HG03066 (cell line): ENCODE results near the gene ANAPC10.
A peak's percentile ranks its signal among the peaks of the same experiment; 100 is the strongest.
"Not testable (repeated sequence)": the region's sequence is repeated elsewhere in the genome, so short reads cannot be mapped to it uniquely, and the experiment has no call there.

Source experiments
- ATAC-seq: cut with Tn5 transposase; IDR thresholded peaks from one replicate; pipeline ENCODE4 v1.9.1; 2021; ENCODE audit warnings: low read depth; ENCODE audit not compliant: unreplicated experiment

Gene ANAPC10

GRCh38 chr4:145012841-145013240, 85.2 kb downstream of the ANAPC10 start:
- no peak for ATAC-seq

DNA sequence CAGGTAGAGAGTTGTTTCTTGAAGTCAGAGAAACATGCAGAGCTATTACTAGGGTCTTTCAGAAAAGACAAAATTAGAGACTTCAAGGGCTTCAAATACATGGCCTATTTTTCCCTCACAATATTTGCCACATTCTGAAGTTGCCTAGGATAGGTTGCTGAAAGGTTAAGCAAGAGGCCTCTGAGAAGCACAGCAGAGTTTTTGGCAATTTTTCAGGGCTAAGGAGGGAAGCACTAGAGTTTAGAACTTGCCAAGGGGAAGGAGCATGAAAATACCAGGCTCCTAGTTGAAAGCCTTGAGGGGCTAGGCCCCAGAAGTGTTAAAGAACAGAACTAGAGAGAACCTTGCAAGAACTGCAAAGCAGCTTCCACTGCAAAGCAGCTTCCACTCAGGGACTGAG, 86.4 kb downstream of the ANAPC10 start:
- no peak for ATAC-seq

GRCh38 chr4:145010315-145010714, 87.7 kb downstream of the ANAPC10 start:
- ATAC-seq: not testable (repeated sequence)

- ATAC-seq: no peak
Measured at GRCh38 chr4:145003675-145004074, 94.3 kb downstream of the ANAPC10 start.

DNA sequence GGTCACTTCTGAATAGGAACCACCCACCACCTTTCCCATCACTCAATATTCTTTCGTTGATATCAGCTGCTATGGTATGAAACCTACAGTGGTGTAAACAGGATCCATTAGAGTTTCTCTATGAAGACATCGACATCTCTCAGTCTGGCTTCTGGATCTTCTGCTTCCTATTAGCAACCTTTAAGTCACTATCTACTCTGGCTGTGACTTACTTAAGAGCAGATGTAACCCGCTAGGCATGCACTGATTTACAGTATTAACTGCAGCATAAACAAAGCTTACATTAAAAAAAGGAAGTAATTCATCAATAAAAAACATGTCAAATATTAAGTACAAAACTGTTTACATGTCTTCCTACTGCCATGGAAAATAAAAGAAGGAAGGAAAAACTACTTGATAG, 96.4 kb downstream of the ANAPC10 start:
- no peak for ATAC-seq

DNA sequence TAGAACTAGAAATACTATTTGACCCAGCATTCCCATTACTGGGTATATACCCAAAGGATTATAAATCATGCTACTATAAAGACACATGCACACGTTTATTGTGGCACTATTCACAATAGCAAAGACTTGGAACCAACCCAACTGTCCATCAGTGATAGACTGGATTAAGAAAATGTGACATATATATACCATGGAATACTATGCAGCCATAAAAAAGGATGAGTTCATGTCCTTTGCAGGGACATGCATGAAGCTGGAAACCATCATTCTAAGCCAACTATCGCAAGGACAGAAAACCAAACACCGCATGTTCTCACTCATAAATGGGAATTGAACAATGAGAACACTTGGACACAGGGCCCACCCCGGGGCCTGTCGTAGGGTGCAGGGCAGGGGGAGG, 97.3 kb downstream of the ANAPC10 start:
- ATAC-seq: not testable (repeated sequence)

- no peak for ATAC-seq
Measured at GRCh38 chr4:144989306-144989705, 108.7 kb downstream of the ANAPC10 start.

- ATAC-seq: no peak
Measured at GRCh38 chr4:144985531-144985930, 112.5 kb downstream of the ANAPC10 start.

DNA sequence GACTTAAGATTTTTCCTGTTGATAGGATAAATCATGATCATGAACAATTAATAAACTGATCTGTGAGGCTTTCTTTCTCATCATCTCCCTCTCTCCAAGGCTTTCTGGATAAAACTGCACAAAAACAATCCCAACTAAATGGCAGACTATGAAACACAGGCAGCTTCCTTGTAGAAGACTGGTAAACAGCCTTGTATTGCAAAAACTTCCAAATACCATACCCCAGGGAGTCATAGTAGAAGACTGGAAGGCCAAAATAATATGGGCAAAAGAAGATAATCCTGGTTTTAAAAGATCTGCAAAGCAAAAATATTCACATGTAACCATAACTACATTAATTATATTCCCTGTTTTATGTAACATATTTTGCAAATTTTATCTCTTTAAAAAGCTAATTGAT, 113.0 kb downstream of the ANAPC10 start:
- no peak for ATAC-seq

DNA sequence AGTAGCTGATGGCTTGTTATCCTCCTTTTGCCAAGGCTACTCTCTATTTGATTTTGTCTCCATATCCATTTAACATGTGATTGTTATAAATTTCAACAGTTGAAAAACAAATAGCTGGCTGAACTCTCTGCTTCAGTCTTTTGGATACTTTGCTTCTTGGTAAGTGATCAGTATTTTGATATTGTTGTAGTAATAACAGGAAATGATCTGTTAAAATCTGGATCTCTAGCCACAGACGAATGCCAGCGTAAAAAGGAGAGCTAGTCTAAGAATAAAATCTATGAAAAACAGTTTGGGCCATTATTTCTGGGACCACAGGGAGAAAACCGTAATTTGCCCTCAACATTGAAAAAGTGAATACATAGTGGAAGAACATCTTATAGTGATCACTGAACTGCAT, 113.8 kb downstream of the ANAPC10 start:
- ATAC-seq: no peak

DNA sequence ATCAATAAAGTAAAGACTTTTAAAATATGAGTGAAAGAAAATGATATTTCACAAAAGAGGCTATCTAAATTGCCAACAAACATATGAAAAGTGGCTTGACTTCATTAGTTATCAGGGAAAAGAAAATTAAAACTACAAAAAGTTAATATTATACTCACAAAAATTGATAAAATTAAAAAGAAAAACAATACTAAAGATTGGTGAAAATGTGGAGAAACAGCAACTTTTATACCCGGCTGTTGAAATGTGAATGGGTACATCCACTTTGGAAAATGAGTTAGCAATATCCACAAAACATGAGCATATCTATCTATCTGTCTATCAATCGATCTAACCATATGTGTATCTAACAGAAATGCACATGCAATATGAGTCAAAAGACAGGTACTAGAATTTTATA, 122.3 kb downstream of the ANAPC10 start:
- ATAC-seq: no peak

DNA sequence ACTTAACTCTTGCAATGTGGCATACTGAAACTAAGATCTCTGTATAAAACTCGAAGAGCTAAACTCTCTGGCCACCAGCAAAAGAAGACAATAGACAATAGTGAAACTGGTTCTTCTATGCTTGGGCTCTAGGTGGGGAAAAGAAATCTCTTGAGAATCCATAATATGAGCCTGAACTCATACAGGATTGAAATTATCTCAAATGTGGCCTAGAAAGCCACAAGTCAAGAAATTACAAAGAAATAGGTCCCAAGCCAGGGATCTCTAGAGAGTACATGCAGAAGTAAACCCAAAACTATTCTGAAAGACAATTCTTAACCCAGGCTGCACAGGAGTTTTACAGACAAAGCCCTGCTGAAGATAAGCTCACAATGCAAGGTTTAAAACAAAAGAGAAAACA, 127.4 kb downstream of the ANAPC10 start:
- ATAC-seq: peak; percentile 47

- no peak for ATAC-seq
Measured at GRCh38 chr4:144969821-144970220, 128.2 kb downstream of the ANAPC10 start.

DNA sequence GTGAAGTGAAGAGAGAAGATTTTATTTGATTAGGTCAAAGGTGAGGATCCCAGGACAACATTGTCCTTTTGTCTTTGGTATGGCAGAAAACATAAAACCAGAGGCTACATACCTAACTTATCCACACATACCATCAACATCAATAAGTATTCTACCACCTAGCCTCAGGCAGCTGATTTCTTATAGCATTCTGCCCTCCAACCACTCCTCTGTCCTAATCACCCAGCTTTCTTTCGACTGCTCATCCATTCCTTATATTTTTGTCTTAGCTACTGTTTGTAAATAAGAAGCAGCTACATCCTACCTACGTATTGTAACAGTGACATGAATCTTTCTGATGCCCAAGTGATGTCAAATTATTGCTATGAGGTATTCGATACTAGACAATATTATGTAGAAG, 129.4 kb downstream of the ANAPC10 start:
- no peak for ATAC-seq

- peak; percentile 58 for ATAC-seq
Measured at GRCh38 chr4:144967161-144967560, 130.8 kb downstream of the ANAPC10 start.

GRCh38 chr4:144962300-144962699, 135.7 kb downstream of the ANAPC10 start:
- no peak for ATAC-seq

DNA sequence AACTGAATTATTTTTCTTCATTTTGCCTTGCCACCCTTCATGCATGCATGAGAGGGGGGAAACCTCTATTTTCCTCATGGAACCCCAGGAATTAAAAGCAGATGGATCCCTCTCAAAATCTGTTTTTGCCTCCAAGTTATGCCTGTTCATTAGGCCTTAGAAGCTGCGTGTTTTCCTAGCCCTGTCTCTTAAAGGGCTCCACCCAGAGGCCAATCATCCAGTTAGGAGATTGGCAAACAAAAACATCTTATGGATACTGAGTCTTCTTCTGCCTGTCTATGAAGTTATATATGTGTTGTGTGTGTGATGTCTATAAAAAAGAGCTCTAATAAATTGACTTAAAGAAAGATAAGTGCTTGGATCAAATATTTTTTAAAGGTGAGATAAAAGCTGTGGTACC, 142.9 kb downstream of the ANAPC10 start:
- no peak for ATAC-seq

DNA sequence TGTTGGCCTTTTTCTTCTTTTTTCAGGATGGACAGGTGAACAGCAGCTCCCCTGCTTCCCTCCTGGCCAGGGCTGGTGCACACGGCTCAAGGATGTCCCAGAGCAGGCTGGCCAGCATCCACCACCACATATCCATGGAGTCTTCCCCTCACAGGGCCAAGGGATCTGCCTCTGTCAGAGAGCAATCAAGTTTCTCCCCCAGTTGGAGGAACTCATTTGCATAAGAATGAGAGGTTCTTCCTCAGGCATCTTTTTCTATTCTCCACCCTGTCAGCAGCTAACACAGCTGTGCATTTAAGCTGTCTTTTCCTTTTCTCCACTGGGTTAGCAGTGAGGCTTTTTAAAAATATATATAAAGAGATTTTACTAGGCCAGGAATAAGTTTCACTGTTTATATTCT, 143.8 kb downstream of the ANAPC10 start:
- ATAC-seq: no peak

GRCh38 chr4:144948421-144948820, 149.6 kb downstream of the ANAPC10 start:
- no peak for ATAC-seq

DNA sequence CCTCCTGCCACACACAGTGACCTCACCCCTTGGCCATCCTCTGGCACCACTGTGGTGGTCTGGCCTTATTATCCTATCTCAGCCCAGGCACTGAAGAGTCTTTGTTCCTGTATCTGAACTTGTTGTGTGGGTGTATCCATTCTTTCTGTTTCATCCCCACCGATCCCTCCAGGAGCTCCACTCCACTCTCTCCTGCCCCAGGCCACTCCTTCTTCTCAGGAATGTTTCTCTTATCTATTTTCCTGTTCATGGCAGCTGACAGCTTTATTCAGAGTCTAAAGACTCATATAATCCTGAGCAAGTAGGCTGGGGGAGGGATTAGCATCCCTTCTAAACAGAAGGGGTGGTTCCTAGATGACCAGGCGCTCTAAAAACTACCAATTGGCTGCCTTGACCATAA, 150.0 kb downstream of the ANAPC10 start:
- no peak for ATAC-seq
